AG10803 (cell line): ENCODE data around the gene PNRC2.
A peak's percentile ranks its signal among the peaks of the same experiment; 100 is the strongest.

Source experiments
- DNase-seq: peaks from one replicate; pipeline ENCODE4 v3.0.0; 2010; ENCODE audit warnings: low read depth
- H3K4me3 ChIP-seq: 2 replicates; pipeline ENCODE4 v1.5.1; 2011; ENCODE audit warnings: mild to moderate bottlenecking, low read length, control low read depth
- CTCF ChIP-seq: conservative IDR thresholded peaks from 2 replicates; pipeline ENCODE4 v1.5.1; 2011; ENCODE audit warnings: mild to moderate bottlenecking, low read length, control low read depth, inconsistent platforms

PNRC2 gene

GRCh38 chr1:23964235-23964668, 4.6 kb downstream of the PNRC2 start:
- no peak for TF ChIP-seq CTCF
- DNase-seq, result no peak
- no peak overlapping the region for H3K4me3 ChIP-seq

GRCh38 chr1:23964790-23965740, 5.4 kb downstream of the PNRC2 start:
- peak; percentile 47 for DNase-seq
- TF ChIP-seq CTCF, result no peak
- H3K4me3 ChIP-seq, result no peak overlapping the region

GRCh38 chr1:23966973-23967493, 7.4 kb downstream of the PNRC2 start:
- no peak overlapping the region for H3K4me3 ChIP-seq
- no peak for TF ChIP-seq CTCF
- DNase-seq, result no peak

GRCh38 chr1:23967871-23968270, 8.2 kb downstream of the PNRC2 start:
- no peak for DNase-seq
- H3K4me3 ChIP-seq, result no peak overlapping the region
- no peak for TF ChIP-seq CTCF

GRCh38 chr1:23977187-23977853, 17.7 kb downstream of the PNRC2 start:
- DNase-seq, result no peak
- H3K4me3 ChIP-seq, result no peak overlapping the region; the same call in 1 of the 2 replicates
- TF ChIP-seq CTCF, result no peak

- H3K4me3 ChIP-seq, result no peak overlapping the region
- no peak for DNase-seq
- TF ChIP-seq CTCF, result no peak
These were observed 18.2 kb downstream of the PNRC2 start for GRCh38 chr1:23977854-23978191.
